DND-41 (cell line): ENCODE measurements around the gene MUC22.
A peak's percentile ranks its signal among the peaks of the same experiment; 100 is the strongest.

Experiments
- ATAC-seq: fragments of 200-7000 bp; cut with Tn5 transposase; 3 replicates; pipeline ENCODE4 v1.9.1; 2021; ENCODE audit warnings: low read depth; ENCODE audit not compliant: insufficient read depth
- DNase-seq: peaks from one replicate; pipeline ENCODE4 v3.0.0-alpha.2; 2020
- H2AFZ ChIP-seq: 2 replicates; pipeline ENCODE4 v1.6.0; 2012; ENCODE audit warnings: low read depth, low read length
- H3K27ac ChIP-seq: 2 replicates; pipeline ENCODE4 v1.5.1; 2012; ENCODE audit warnings: low read length, inconsistent platforms
- H3K27me3 ChIP-seq: fragments of 200-600 bp; sonication (generic); 2 replicates; pipeline ENCODE4 v1.6.0; 2012; ENCODE audit warnings: low read length, mild to moderate bottlenecking, inconsistent platforms; ENCODE audit not compliant: insufficient read depth, poor library complexity
- H3K36me3 ChIP-seq: 2 replicates; pipeline ENCODE4 v1.5.1; 2012; ENCODE audit warnings: low read length, inconsistent platforms; ENCODE audit not compliant: insufficient read depth
- H3K4me1 ChIP-seq: 2 replicates; pipeline ENCODE4 v1.5.1; 2012; ENCODE audit warnings: mild to moderate bottlenecking, low read length; ENCODE audit not compliant: insufficient read depth
- H3K4me2 ChIP-seq: 2 replicates; pipeline ENCODE4 v1.6.0; 2012; ENCODE audit warnings: mild to moderate bottlenecking, moderate library complexity, low read length, inconsistent platforms; ENCODE audit not compliant: insufficient read depth
- H3K4me3 ChIP-seq, 2 experiments: fragments of 200-600 bp in 1 of 2; shearing (Covaris generic) in 1 of 2; 2 replicates each; pipeline ENCODE4 v1.5.1; 2012 to 2016; ENCODE audit warnings: inconsistent platforms in 2 of 2, low read length in 2 of 2, mild to moderate bottlenecking in 2 of 2, low read depth in 1 of 2, moderate library complexity in 1 of 2
- H3K79me2 ChIP-seq: 2 replicates; pipeline ENCODE4 v1.6.0; 2012; ENCODE audit warnings: low read length, inconsistent platforms; ENCODE audit not compliant: insufficient read depth
- H3K9ac ChIP-seq: 2 replicates; pipeline ENCODE4 v1.6.0; 2012; ENCODE audit warnings: low read depth, mild to moderate bottlenecking, inconsistent platforms, low read length, moderate library complexity
- H3K9me3 ChIP-seq: 2 replicates; pipeline ENCODE4 v1.5.1; 2012; ENCODE audit warnings: low read length, moderate library complexity, mild to moderate bottlenecking, inconsistent platforms; ENCODE audit not compliant: insufficient read depth, severe bottlenecking
- H4K20me1 ChIP-seq: 2 replicates; pipeline ENCODE4 v1.6.0; 2012; ENCODE audit warnings: low read length; ENCODE audit not compliant: insufficient read depth
- CTCF ChIP-seq: IDR thresholded peaks from 2 replicates; pipeline ENCODE4 v1.5.1; 2012; ENCODE audit warnings: borderline replicate concordance, low read length, moderate library complexity, mild to moderate bottlenecking; ENCODE audit not compliant: poor library complexity, severe bottlenecking; ENCODE audit errors: extremely low read depth
- EZH2 ChIP-seq: IDR thresholded peaks from 3 replicates; pipeline ENCODE4 v1.6.1; 2012; ENCODE audit warnings: borderline replicate concordance, low read depth, mild to moderate bottlenecking, moderate library complexity, low read length, inconsistent platforms; ENCODE audit not compliant: severe bottlenecking

The MUC22 gene

GRCh38 chr6:30979141-30979540 is 31.1 kb upstream of the MUC22 start:
- no peak overlapping the region for H3K9ac ChIP-seq
- no peaks in the 10 kb centered on the region for H3K4me1 ChIP-seq
- H3K79me2 ChIP-seq, result no peaks in the 10 kb centered on the region
- H2AFZ ChIP-seq, result no peak overlapping the region
- ATAC-seq (no peak), DNase-seq (no peak)
- H3K9me3 ChIP-seq, result no peaks in the 10 kb centered on the region
- H3K4me3 ChIP-seq, result no peak overlapping the region
- TF ChIP-seq EZH2 (no peak), CTCF (no peak)
- peaks cover 32% of the 10 kb centered on the region for H3K27me3 ChIP-seq
- H3K27ac ChIP-seq, result no peak overlapping the region
- no peaks in the 10 kb centered on the region for H3K36me3 ChIP-seq
- H3K4me2 ChIP-seq, result no peak overlapping the region
- no peaks in the 10 kb centered on the region for H4K20me1 ChIP-seq

GRCh38 chr6:30979690-30980089 is 30.6 kb upstream of the MUC22 start:
- Histone ChIP-seq H3K4me3 (no peak overlapping the region), H3K27ac (no peak overlapping the region), H3K4me2 (no peak overlapping the region), H3K79me2 (no peaks in the 10 kb centered on the region), H3K9ac (no peak overlapping the region), H2AFZ (no peak overlapping the region), H3K36me3 (no peaks in the 10 kb centered on the region), H3K27me3 (peaks cover 31% of the 10 kb centered on the region), H3K4me1 (no peaks in the 10 kb centered on the region), H4K20me1 (no peaks in the 10 kb centered on the region), H3K9me3 (no peaks in the 10 kb centered on the region)
- ATAC-seq (no peak), DNase-seq (no peak)
- TF ChIP-seq CTCF, result no peak
- no peak for TF ChIP-seq EZH2

- H4K20me1 ChIP-seq, result no peaks in the 10 kb centered on the region
- no peaks in the 10 kb centered on the region for H3K79me2 ChIP-seq
- H3K36me3 ChIP-seq, result no peaks in the 10 kb centered on the region
- H3K4me3 ChIP-seq, result no peak overlapping the region
- DNase-seq (no peak), ATAC-seq (no peak)
- no peaks in the 10 kb centered on the region for H3K9me3 ChIP-seq
- no peaks in the 10 kb centered on the region for H3K4me1 ChIP-seq
- no peak overlapping the region for H3K4me2 ChIP-seq
- H3K27me3 ChIP-seq, result peaks cover 26% of the 10 kb centered on the region
- H3K9ac ChIP-seq, result no peak overlapping the region
- TF ChIP-seq EZH2 (no peak), CTCF (peak; percentile 5)
- no peak overlapping the region for H3K27ac ChIP-seq
- H2AFZ ChIP-seq, result no peak overlapping the region; the same call in 1 of the 2 replicates
Measured at GRCh38 chr6:30981942-30982772, 28.1 kb upstream of the MUC22 start.
